PC-3 (cell line): Measurements from ENCODE around the gene ARHGEF37.

Source experiments
- EZH2 ChIP-seq: fragments of 300-600 bp; sonication (generic); IDR thresholded peaks from one replicate; pipeline ENCODE4 v1.6.1; 2017; ENCODE audit warnings: antibody characterized with exemption, mild to moderate bottlenecking, low read length; ENCODE audit not compliant: unreplicated experiment
- TF ChIP-seq, protein P1 (sequence below): fragments of 300-600 bp; sonication (generic); conservative IDR thresholded peaks from 2 replicates; pipeline ENCODE4 v1.5.1; 2017; ENCODE audit warnings: antibody characterized with exemption, low read depth, mild to moderate bottlenecking, low read length

DNA sequence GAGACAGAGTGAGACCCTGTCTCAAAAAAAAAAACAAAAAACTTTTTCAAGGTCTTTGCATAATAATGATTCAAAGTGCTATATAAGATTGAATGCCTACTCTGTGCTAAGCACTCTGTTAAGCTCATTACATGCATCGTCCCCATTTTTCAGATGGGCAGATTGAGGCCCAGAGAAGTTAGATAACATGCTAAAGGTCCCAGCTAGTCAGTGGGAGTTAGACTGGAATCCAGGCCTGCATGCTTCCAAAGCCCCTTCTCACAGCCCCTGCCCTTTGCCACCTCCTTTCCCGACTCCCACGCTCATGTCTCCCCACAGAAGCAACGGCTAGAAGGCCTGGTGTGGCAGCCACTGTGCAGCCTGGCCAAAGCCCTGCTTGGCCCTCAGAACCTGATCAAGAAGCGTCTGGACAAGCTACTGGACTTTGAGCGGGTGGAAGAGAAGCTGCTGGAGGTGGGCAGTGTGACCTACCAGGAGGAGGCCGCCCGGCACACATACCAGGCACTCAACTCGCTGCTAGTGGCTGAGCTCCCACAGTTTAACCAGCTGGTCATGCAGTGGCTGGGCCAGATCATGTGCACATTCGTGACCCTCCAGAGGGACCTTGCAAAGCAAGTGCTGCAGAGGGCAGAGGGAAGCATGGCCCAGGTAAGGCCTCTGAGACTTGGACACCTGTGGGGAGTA is 40.3 kb downstream of the ARHGEF37 start:
- TF ChIP-seq EZH2 = no peak
- TF ChIP-seq, protein P1, sequence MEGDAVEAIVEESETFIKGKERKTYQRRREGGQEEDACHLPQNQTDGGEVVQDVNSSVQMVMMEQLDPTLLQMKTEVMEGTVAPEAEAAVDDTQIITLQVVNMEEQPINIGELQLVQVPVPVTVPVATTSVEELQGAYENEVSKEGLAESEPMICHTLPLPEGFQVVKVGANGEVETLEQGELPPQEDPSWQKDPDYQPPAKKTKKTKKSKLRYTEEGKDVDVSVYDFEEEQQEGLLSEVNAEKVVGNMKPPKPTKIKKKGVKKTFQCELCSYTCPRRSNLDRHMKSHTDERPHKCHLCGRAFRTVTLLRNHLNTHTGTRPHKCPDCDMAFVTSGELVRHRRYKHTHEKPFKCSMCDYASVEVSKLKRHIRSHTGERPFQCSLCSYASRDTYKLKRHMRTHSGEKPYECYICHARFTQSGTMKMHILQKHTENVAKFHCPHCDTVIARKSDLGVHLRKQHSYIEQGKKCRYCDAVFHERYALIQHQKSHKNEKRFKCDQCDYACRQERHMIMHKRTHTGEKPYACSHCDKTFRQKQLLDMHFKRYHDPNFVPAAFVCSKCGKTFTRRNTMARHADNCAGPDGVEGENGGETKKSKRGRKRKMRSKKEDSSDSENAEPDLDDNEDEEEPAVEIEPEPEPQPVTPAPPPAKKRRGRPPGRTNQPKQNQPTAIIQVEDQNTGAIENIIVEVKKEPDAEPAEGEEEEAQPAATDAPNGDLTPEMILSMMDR = no peak
